Medulla oblongata (tissue), 1 donor: ENCODE results near the gene ALDH2.
"Not testable (repeated sequence)": the region's sequence is repeated elsewhere in the genome, so short reads cannot be mapped to it uniquely, and the experiment has no call there.

ENCODE experiments used
- DNase-seq: peaks from one replicate; pipeline ENCODE4 v3.0.0-alpha.2; 2015; ENCODE audit errors: extremely low spot score

Gene ALDH2

DNA sequence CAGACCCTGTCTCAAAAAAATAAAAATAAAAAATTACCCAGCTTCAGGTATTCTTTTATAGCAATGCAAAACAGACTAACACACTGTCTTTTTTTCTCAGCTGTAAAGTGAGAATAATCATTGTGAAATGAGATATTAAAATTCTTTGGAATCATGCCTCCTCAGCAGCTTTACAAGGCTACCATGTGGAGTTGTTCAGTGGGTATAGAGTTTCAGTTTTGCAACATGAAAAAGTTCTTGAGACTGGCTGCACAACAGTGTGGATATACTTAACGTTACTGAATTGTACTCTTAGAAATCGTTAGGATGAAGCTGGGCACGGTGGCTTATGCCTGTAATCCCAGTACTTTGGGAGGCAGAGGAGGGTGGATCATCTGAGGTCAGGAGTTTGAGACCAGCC lies 59.6 kb downstream of the ALDH2 start:
- DNase-seq: no peak

DNA sequence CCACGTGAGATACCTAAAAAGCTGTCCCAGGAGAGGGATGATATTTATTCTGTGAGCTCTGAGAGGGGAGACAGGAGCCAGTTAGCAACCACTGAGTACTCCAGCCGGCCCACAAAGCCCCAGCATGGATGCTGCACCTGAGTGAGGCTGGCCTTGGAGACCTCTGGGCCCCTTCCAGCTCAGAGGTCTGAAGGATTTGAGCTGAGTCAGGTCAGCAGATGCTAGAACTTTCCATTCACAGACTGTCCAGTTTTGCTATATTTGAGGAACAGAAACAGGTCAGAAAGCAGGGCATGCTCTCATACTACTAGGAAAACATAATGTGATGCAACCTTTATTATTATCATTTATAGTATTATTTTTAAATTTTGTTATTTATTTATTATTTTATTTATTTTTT lies 60.3 kb downstream of the ALDH2 start:
- peak; percentile 37 for DNase-seq

DNA sequence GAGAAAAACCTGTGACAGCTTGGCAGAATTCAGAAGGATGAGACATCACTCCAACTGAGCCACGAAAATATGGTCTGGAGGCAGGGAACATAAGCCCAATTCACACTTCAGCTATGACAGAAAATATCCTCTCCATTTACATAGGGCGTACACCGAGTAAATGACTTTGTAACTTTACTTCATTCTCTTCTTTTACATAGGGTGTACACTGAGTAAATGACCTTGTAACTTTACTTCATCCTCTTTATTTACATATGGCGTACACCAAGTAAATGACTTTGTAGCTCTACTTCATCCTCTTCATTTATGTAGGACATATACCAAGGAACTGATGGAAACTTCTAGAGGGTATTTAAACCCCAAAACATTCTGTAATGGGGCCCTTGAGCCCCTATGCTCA lies 61.2 kb downstream of the ALDH2 start:
- no peak for DNase-seq

DNA sequence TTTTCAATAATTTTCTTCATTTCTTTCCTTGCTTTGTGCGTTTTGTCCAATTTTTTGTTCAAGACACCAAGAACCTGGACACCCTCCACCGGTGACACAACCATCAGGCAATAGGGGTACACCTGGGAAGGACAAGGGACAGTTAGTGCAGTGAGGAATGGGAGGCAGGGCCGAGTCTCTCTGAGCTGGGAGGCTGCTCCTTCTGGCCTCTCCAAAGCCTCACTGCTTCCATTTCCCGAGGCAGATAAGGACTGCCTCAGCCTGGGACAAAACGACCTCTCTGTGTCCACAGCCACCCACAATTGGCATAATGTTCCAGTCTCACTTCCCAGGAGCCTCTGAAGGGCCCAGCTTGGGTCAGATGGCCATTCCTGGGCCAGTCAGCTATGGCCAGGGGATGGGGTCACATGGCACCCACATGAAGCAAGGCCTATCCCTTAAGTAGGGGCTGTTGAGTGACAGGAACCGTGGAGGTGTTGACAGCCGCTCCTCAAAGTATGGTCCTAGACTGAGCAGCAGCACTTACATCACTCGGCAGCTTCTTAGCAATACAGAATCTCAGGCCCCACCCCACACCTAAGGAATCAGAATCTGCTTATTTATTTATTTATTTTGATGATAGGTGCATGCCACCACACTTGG lies 61.7 kb downstream of the ALDH2 start:
- no peak for DNase-seq

DNA sequence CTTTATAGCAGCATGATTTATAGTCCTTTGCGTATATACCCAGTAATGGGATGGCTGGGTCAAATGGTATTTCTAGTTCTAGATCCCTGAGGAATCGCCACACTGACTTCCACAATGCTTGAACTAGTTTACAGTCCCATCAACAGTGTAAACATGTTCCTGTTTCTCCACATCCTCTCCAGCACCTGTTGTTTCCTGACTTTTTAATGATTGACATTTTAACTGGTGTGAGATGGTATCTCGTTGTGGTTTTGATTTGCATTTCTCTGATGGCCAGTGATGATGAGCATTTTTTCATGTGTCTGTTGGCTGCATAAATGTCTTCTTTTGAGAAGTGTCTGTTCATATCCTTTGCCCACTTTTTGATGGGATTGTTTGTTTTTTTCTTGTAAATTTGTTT lies 62.9 kb downstream of the ALDH2 start:
- not testable (repeated sequence) for DNase-seq

DNA sequence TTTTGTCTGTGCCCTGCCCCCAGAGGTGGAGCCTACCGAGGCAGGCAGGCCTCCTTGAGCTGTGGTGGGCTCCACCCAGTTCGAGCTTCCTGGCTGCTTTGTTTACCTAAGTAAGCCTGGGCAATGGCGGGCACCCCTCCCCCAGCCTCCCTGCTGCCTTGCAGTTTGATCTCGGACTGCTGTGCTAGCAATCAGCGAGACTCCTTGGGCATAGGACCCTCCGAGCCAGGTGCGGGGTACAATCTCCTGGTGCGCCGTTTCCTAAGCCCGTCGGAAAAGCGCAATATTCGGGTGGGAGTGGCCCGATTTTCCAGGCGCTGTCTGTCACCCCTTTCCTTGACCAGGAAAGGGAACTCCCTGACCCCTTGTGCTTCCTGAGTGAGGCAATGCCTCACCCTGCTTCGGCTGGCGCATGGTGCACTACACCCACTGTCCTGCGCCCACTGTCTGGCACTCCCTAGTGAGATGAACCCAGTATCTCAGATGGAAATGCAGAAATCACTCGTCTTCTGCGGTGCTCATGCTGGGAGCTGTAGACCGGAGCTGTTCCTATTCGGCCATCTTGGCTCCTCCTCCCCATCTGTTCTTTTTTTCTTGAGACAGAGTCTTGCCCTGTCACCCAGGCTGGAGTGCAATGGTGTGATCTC lies 68.1 kb downstream of the ALDH2 start:
- not testable (repeated sequence) for DNase-seq

DNA sequence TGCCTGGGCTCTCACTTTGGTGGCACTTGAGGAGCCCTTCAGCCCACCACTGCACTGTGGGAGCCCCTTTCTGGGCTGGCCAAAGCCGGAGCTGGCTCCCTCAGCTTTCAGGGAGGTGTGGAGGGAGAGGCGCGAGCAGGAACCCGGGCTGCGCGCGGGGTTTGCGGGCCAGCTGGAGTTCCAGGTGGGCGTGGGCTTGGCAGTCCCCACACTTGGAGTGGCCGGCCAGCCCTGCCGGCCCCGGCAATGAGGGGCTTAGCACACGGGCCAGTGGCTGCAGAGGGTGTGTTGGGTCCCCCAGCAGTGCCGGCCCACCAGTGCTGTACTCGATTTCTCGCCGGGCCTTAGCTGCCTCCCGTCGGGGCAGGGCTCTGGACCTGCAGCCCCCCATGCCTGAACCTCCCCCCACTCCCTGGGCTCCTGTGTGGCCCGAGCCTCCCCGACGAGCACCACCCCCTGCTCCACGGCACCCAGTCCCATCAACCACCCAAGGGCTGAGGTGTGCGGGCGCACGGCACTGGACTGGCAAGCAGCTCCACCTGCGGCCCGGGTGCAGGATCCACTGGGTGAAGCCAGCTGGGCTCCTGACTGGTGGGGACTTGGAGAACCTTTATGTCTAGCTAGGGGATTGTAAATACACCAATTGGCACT lies 68.9 kb downstream of the ALDH2 start:
- not testable (repeated sequence) for DNase-seq

DNA sequence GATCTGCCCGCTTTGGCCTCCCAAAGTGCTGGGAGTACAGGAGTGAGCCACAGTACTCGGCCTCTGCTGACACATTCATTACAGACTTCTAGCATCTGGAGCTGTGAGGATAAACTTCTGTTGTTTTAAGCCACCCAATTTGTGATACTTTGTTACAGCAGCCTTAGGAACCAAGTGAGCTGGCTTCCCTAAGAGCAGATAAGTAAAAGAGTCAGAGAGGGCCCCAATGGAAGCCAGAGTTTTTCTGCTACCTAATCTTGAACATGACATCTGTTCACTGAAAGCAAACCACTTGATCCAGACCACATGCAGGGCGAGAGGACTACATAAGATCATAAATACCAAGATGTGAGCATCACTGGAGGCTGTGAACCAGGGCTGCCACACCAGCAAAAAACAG lies 71.6 kb downstream of the ALDH2 start:
- DNase-seq: no peak

DNA sequence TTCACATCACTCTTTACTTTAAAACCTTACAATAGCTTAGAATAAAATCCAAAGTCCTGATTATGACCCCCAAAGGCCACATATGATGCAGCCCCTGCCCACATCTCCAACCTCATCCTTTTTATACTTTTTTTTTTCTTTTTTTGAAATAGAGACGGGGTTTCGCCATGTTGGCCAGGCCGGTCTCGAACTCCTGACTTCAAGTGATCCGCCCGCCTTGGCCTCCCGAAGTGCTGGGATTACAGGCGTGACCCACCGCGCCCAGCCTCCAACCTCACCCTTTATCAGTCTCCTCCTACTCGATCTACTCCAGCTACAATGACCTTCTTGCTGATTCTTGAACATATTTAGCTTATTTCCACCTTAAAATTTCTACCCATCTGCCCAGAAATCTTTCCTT lies 74.1 kb downstream of the ALDH2 start:
- DNase-seq: no peak

DNA sequence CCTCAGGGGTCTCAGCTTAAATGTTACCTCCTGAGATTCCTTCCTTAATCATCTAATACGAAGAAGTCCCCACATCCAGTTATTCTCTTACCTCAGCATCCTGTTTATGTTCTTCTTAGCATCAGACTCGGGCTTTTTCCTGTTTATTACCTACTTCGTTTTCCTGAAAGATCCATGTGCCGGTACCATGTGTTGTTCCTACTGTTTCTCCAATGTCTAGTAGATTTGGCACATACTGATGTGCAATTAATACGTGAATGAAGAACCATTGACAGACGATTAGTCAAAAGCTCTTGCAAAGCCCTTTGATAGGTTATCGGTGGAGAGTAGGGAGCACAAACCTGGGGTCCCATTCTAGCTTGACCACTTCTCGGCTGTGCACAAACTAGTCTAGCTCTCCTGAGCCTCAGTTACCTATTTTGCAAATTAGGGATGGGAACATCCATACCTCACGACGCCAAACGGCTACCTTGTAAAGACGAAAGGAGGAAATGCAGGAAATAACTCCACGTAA lies 74.6 kb downstream of the ALDH2 start:
- DNase-seq: no peak

DNA sequence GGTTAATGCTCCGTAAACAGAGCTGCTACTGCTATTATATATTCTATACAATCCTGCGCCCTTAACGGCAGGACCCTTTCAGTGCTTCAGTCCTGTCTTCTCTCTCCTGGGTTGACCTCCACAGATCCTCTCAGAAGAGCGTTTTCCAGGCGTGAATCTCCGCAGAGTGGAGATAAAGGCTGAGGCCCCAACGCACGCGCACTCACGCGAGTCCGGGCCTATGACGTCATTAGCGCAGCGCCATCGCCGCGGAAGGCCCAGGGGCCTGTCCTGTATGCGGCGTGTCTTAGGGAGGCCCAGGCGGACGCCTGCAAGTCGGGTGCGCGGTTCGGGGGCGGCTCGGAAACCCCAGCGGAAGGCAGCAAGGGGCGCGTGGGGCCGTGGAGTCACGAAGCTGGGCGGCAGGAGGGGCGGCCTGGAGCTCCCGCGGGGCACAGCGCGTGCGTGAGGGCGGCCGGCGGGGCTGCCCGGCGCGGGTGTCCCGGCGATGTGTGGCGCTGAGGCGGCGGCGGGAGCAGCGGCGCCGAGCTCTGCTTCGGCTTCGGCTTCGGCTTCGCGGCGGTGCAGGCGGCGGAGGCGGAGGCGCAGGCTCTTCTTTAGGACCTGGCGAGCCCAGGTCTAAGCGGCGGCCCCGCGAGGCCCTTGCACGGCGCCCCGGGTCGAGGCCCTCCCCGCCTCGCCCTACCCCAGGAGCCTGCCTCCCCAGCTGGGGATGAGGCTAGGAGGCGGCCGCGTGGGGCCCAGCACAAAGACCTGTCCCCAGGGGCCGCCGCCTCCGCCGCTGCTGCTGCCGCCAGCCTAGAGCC lies 75.2 kb downstream of the ALDH2 start, which contains the start of gene MAPKAPK5:
MAPKAPK5 (plus strand) TSS at position 479 of the 806 bp plus-strand sequence. CDS start 506 bp downstream, outside the sequence.
- DNase-seq: peak; percentile 91

DNA sequence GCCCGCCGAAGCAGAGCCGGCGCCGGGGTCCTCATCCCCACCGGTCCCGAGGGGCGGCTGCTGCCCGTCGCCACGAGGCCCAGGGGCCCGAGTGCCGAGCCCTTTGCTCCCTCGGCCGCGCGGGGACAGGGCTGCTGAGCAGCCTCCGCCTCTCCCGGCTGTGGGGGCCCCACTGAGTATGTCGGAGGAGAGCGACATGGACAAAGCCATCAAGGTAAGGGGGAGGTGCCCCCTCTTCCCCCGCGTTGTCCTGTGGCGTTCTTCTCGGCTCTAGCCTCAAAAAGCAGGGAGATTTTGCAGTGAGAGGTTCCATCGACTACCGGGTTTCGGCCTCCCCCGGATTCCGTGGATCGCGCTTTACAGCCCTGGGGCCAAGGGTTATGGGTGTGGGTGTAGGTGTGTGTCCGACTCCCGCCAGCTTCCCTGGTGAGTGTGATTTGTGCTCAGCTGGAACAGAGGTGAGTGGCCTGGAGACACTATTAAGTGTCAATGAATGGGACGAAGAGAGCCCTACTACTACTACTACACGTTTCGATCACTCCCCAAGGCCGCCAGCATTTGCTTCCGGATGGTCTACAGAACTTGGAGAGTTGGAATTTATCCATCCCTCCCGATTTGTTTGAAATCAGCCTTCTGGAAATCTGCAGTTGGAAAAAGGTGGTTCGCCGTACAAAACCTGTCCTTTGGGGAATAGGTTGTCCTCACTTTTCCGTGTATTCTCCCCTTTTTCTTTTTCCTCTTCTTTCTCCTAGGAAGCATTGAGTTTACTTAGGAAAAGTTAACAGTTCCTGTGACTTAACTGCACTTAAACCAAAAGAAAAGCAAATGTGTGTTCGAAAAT lies 76.0 kb downstream of the ALDH2 start:
- no peak for DNase-seq

DNA sequence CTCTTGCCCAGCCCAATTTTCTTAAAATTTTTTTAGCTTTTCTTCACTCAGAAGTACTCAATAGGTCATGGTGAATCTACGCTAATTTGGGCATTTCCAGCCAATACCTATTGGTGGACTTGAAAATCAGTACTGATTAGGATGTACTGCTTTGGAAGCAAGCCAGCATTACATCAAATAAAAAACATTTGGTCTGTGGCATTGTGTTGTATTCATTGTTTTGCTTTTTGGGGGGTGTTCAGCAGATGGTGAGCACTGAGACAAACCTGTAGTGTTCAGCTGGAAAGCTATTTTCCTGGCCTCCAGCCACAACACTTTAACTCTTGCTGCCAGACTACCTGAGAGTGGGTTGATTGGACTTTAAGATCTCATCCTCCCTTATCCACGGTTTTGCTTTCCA lies 79.3 kb downstream of the ALDH2 start:
- DNase-seq: no peak

DNA sequence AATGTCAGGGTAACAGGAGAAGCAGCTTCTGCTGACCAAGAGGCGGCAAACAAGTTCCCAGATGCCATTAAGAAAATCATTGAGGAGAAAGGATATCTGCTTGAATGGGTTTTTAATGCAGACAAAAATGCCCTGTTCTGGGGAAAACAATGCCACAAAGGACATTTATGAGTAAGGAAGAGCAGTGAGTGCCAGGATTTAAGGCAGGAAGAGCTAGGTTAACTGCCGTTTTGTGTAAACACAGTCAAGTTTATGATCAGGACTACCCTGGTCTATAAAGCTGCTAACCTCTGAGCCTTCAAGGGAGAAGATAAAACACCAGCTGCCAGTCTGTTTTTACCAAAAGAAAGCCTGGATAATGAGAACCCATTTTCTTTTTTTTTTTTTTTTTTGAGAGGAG lies 83.8 kb downstream of the ALDH2 start:
- no peak for DNase-seq

DNA sequence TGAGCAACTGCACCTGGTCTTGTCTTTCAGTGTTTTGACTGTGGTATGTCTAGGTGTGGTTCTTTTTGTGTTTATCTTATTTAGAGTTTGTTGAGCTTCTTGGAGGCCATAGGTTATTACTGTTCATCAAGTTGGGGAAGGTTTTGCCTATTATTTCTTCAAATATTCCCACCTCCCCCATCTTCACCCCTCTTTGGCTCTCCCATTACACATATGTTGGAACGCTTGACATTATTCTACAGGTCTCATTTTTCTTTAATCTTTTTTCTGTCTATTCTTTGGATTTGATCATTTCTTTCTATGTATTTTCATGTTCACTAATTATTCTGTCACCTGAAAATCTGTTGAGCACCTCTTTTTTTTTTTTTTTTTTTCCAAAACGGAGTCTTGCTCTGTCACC lies 91.5 kb downstream of the ALDH2 start:
- no peak for DNase-seq

DNA sequence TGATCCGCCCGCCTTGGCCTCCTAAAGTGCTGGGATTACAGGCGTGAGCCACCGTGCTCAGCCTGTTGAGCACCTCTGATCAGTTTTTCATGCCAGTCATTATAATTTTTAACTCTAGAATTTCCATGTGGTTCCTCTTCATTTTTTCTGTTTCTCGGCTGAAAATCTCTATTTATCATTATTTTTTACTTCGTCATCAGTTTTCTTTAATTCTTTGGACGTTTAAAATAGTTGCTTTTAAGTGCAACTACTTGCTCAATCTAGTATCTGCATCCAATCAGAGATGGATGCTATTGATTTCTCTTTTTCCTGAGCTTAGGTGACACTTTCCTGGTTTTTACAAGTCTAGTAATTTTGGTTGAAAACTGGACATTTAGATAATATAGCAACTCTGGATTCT lies 92.0 kb downstream of the ALDH2 start:
- no peak for DNase-seq

DNA sequence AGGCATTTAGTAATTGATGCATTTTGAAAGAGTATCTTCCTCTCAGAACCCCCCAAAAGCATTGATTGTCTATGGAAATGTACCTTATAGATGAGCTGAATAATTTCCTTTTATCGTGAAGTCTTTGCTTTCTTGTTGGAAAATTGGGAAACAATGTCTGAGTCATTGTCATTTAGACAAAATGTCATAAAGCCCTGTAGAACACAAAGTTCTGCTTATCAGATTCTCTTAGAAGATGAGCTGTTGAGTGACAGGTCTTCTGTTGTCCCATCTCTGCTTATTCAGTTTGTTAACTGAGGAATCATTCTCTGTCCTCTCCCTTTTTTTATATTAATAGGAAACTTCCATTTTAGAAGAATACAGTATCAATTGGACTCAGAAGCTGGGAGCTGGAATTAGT lies 98.2 kb downstream of the ALDH2 start:
- DNase-seq: no peak
